ENCODE measurements around the gene PPP1R14B.

DNA sequence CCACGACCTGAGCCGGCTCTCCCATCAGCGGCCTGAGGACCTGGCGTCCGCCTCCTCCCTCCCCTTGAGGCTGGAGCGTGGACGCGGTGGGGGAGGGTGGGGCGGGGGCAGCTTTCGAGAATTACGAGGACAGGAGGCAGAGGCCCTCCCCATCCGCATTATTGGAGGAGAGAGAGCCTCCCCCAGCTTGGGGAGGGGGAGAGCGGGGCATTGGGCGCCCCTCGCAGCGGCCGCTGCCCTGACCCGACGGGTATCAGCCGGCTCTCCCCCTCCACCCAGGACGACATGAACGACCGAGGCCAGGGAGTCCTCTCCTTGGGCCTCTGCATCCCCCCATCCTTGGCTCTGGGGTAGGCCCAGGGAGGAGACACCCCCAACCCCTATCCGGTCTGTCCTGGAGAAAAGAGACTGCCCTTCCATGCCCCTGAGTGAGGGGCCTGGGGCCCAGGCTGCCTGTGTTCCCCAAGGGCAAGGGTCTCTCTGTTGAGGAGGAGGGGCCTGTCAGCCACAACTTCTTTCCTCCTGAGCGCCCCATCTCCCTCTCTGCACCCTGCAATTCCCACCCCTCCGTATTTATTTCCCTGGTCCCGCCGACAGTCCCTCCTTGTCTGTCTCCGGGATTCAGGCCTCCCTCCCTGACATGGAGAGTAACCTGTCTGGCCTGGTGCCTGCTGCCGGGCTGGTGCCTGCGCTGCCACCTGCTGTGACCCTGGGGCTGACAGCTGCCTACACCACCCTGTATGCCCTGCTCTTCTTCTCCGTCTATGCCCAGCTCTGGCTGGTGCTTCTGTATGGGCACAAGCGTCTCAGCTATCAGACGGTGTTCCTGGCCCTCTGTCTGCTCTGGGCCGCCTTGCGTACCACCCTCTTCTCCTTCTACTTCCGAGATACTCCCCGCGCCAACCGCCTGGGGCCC, 39.4 kb upstream of the PPP1R14B start:
- TF ChIP-seq, protein P1, sequence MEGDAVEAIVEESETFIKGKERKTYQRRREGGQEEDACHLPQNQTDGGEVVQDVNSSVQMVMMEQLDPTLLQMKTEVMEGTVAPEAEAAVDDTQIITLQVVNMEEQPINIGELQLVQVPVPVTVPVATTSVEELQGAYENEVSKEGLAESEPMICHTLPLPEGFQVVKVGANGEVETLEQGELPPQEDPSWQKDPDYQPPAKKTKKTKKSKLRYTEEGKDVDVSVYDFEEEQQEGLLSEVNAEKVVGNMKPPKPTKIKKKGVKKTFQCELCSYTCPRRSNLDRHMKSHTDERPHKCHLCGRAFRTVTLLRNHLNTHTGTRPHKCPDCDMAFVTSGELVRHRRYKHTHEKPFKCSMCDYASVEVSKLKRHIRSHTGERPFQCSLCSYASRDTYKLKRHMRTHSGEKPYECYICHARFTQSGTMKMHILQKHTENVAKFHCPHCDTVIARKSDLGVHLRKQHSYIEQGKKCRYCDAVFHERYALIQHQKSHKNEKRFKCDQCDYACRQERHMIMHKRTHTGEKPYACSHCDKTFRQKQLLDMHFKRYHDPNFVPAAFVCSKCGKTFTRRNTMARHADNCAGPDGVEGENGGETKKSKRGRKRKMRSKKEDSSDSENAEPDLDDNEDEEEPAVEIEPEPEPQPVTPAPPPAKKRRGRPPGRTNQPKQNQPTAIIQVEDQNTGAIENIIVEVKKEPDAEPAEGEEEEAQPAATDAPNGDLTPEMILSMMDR (IDR thresholded peaks at IDR 0.05), result no peak
- no peak for TF ChIP-seq POLR2A (IDR thresholded peaks at IDR 0.05)

Measured in Peyer's patch (tissue), 4 donors.